B cell (primary cell): ENCODE results near the gene KSR1. TPM values are rescaled to one million over a fixed set of nuclear protein-coding genes. Genes with fewer than 3 reads are reported as not detected.

Source experiments
- ATAC-seq: fragments of 200-7000 bp; cut with Tn5 transposase; one replicate; pipeline ENCODE4 v1.10.0; 2021; ENCODE audit warnings: low read depth, mild to moderate bottlenecking, moderate number of reproducible peaks, moderate library complexity
- CTCF ChIA-PET: fragments of 350-600 bp; sonication (Branson Sonifier 250); formaldehyde crosslinking; loops from one replicate; lab custom pipeline; 2021; ENCODE audit warnings: antibody characterized with exemption, inconsistent platforms; lab: Charles Lee
- POLR2A ChIA-PET: fragments of 350-600 bp; sonication (Branson Sonifier 250); formaldehyde crosslinking; loops from one replicate; lab custom pipeline; 2021; ENCODE audit warnings: antibody characterized with exemption; lab: Charles Lee
- DNase-seq: peaks from one replicate; pipeline ENCODE4 v3.0.0; 2013
- H2AFZ ChIP-seq: 2 replicates; pipeline ENCODE4 v1.6.1; 2012; ENCODE audit warnings: mild to moderate bottlenecking, low read depth, low read length; ENCODE audit not compliant: insufficient read depth, poor library complexity, severe bottlenecking
- H3K27ac ChIP-seq, 2 donors: 1 replicate in 1 of 2; 2 replicates in 1 of 2; pipeline ENCODE4 v1.5.1; 2012 to 2013; ENCODE audit warnings: low read length in 2 of 2, mild to moderate bottlenecking in 2 of 2, moderate library complexity in 1 of 2
- H3K27me3 ChIP-seq, 4 experiments: fragments of 200-600 bp in 1 of 4; sonication (generic) in 1 of 4; replicated peaks in 1 of 4; 1 replicate in 2 of 4; 2 replicates in 2 of 4; pipeline versions ENCODE4 v1.6.1 to v1.7.0; 2013 to 2016; ENCODE audit warnings: low read length in 3 of 4, mild to moderate bottlenecking in 2 of 4, mixed read lengths in 1 of 4, moderate library complexity in 1 of 4; ENCODE audit not compliant: insufficient read depth in 4 of 4, control insufficient read depth in 3 of 4; ENCODE audit errors: control extremely low read depth in 1 of 4
- H3K36me3 ChIP-seq, 2 experiments: replicated peaks in 1 of 2; 1 replicate in 1 of 2; 2 replicates in 1 of 2; pipeline versions ENCODE4 v1.6.1 to v1.7.1; 2013; ENCODE audit warnings: low read length in 1 of 2; ENCODE audit not compliant: insufficient read depth in 2 of 2, control insufficient read depth in 1 of 2; ENCODE audit errors: control extremely low read depth in 1 of 2, extremely low read depth in 1 of 2
- H3K4me1 ChIP-seq, 2 donors: fragments of 200-600 bp in 1 of 2; sonication (generic) in 1 of 2; 1 replicate in 1 of 2; 2 replicates in 1 of 2; pipeline versions ENCODE4 v1.5.1 to v1.6.1; 2013 to 2017; ENCODE audit warnings: low read length in 2 of 2; ENCODE audit not compliant: control insufficient read depth in 2 of 2, insufficient read depth in 2 of 2
- H3K4me2 ChIP-seq: replicated peaks from 2 replicates; pipeline ENCODE3; 2012; ENCODE audit warnings: mild to moderate bottlenecking, low read depth, low read length; ENCODE audit not compliant: poor library complexity, severe bottlenecking
- H3K4me3 ChIP-seq, 5 experiments: fragments of 200-600 bp in 1 of 5; sonication (generic) in 1 of 5; 1 replicate in 3 of 5; 2 replicates in 2 of 5; pipeline versions ENCODE4 v1.5.1 to v1.7.0; 2011 to 2016; ENCODE audit warnings: low read length in 4 of 5, mild to moderate bottlenecking in 4 of 5, low read depth in 2 of 5, control low read depth in 1 of 5, moderate library complexity in 1 of 5; ENCODE audit not compliant: insufficient read depth in 1 of 5; ENCODE audit errors: control extremely low read depth in 1 of 5, extremely low read depth in 1 of 5
- H3K79me2 ChIP-seq: fragments of 200-600 bp; sonication (generic); one replicate; pipeline ENCODE4 v1.6.0; 2016; ENCODE audit warnings: low read length; ENCODE audit not compliant: control insufficient read depth, insufficient read depth
- H3K9ac ChIP-seq: fragments of 200-600 bp; sonication (generic); 2 replicates; pipeline ENCODE4 v1.6.1; 2017; ENCODE audit warnings: mild to moderate bottlenecking, low read length, moderate library complexity
- H3K9me3 ChIP-seq, 3 donors: one replicate each; pipeline versions ENCODE4 v1.6.1 to v1.7.1; 2013; ENCODE audit warnings: low read length in 2 of 3; ENCODE audit not compliant: control insufficient read depth in 2 of 3, insufficient read depth in 1 of 3; ENCODE audit errors: control extremely low read depth in 1 of 3
- H4K20me1 ChIP-seq: 2 replicates; pipeline ENCODE4 v1.6.0; 2012; ENCODE audit warnings: mild to moderate bottlenecking, low read length; ENCODE audit not compliant: insufficient read depth, control insufficient read depth, poor library complexity, severe bottlenecking
- H3K27ac Mint-ChIP-seq: one replicate; pipeline ENCODE4 v1.8.0; 2021; ENCODE audit warnings: mixed read lengths
- H3K27me3 Mint-ChIP-seq: one replicate; pipeline ENCODE4 v1.8.0; 2021; ENCODE audit warnings: mixed read lengths
- H3K4me1 Mint-ChIP-seq: one replicate; pipeline ENCODE4 v1.8.0; 2021; ENCODE audit warnings: mixed read lengths
- H3K4me3 Mint-ChIP-seq: one replicate; pipeline ENCODE4 v1.8.0; 2021; ENCODE audit warnings: mixed read lengths
- H3K9me3 Mint-ChIP-seq: one replicate; pipeline ENCODE4 v1.8.0; 2022; ENCODE audit warnings: mixed read lengths; ENCODE audit not compliant: insufficient read depth
- EZH2 ChIP-seq: IDR thresholded peaks from 2 replicates; pipeline ENCODE4 v1.6.1; 2012; ENCODE audit warnings: borderline replicate concordance, low read depth, mild to moderate bottlenecking, moderate library complexity, low read length; ENCODE audit not compliant: insufficient read depth, poor library complexity, severe bottlenecking
- WGBS: methylation state at CpG from one replicate; pipeline ENCODE4 v1.1.5; 2013; ENCODE audit warnings: missing lambda C conversion rate; ENCODE audit not compliant: insufficient coverage; 5-methylcytosine and 5-hydroxymethylcytosine counted together
- intact Hi-C: fragments of 100-400 bp; cut with micrococcal nuclease; formaldehyde crosslinking; loops from one replicate; pipeline ENCODE4 v1.10.0; 2022
- polyA plus RNA-seq: library from polyadenylated mRNA; depleted of rRNA; stranded (reverse); fragments of >200 nt; gene quantifications from 2 replicates; pipeline ENCODE4 v1.2.3, GENCODE V29; 2012
- total RNA-seq, 2 donors: library from RNA; stranded (reverse); fragments of 120-200 nt in 1 of 2; gene quantifications; 1 replicate in 1 of 2; 2 replicates in 1 of 2; pipeline versions ENCODE4 v1.2.3 to v1.2.4, GENCODE V29; 2013 to 2022
- TF ChIP-seq, protein P1 (sequence below): fragments of 200-600 bp; IDR thresholded peaks from one replicate; pipeline ENCODE4 v1.8.0; 2022; ENCODE audit warnings: antibody characterized with exemption, mild to moderate bottlenecking

Gene KSR1
- total and polyA plus RNA-seq, 2 donors (not counting 1 experiment from before 2014, with no cell fraction given): 27.5 to 85.6 TPM

DNA sequence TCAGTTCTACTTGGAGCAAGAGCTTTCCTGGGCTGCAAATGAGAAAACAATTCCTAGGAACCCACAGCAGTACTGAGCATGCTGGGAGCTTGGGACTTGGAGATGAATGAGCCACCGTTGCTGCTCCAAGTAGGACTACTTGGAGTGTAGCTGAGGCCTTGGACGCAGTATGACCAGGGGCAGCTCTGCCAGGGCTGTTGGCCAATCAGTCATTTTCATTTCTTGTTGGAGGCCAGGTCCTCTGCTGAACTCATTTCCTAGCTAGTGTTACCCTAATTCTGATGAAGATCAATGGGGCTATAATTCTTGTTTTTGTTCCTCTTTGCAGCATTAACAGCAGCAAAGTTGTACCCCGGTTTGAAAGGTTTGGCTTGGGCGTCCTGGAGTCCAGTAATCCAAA, 166.7 kb downstream of the KSR1 start:
- H3K9me3 Mint-ChIP-seq: peaks cover 2% of the 10 kb centered on the region
- Histone ChIP-seq H3K9me3 (no peaks in the 10 kb centered on the region), H3K4me1 (peaks cover 12 to 26% of the 10 kb centered on the region in 2 donors), H3K27ac (no peak overlapping the region), H4K20me1 (no peaks in the 10 kb centered on the region), H3K9ac (no peak overlapping the region), H3K4me2 (no peak overlapping the region), H3K36me3 (peaks cover 0 to 26% of the 10 kb centered on the region in 2 experiments), H3K79me2 (no peaks in the 10 kb centered on the region), H3K4me3 (no peak overlapping the region), H2AFZ (no peak overlapping the region), H3K27me3 (no peaks in the 10 kb centered on the region)
- DNase-seq: no peak
- CTCF ChIA-PET: interaction anchor here (1.2 to 2.0 kb wide), 4 partner anchors 11 to 32 kb away, joined by 3 to 6 read pairs (median 4); no protein-coding TSS in a partner anchor
- WGBS: 83% methylated on average over 4 of the region's 4 CpGs
- peaks cover 15% of the 10 kb centered on the region for H3K4me1 Mint-ChIP-seq
- TF ChIP-seq, protein P1, sequence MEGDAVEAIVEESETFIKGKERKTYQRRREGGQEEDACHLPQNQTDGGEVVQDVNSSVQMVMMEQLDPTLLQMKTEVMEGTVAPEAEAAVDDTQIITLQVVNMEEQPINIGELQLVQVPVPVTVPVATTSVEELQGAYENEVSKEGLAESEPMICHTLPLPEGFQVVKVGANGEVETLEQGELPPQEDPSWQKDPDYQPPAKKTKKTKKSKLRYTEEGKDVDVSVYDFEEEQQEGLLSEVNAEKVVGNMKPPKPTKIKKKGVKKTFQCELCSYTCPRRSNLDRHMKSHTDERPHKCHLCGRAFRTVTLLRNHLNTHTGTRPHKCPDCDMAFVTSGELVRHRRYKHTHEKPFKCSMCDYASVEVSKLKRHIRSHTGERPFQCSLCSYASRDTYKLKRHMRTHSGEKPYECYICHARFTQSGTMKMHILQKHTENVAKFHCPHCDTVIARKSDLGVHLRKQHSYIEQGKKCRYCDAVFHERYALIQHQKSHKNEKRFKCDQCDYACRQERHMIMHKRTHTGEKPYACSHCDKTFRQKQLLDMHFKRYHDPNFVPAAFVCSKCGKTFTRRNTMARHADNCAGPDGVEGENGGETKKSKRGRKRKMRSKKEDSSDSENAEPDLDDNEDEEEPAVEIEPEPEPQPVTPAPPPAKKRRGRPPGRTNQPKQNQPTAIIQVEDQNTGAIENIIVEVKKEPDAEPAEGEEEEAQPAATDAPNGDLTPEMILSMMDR: no peak
- TF ChIP-seq EZH2: no peak
- no peak overlapping the region for H3K4me3 Mint-ChIP-seq
- H3K27me3 Mint-ChIP-seq: no peaks in the 10 kb centered on the region
- no peak for ATAC-seq
- H3K27ac Mint-ChIP-seq: no peak overlapping the region
- intact Hi-C loops: no loop called here
- POLR2A ChIA-PET: no interaction called here

DNA sequence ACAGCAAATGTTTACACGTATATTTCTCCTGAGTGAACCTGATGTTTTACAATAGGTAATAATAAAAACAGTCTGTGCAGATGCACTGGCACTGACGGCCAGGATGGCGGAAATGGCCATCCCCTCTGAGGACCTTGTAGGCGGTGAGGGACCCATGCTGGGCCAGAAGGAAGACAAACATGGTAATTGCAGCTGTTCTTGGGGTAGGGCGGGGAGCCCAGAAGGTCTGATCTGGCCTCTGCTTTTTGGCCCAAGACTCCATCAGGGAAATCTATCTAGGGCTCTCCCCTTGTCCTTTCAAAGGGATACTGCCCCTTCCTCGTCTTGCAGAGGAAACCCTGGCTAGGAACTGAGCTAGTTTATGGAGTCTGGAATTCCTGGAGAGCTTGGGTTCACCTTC, 167.4 kb downstream of the KSR1 start:
- Mint-ChIP-seq H3K27me3 (no peaks in the 10 kb centered on the region), H3K27ac (no peak overlapping the region), H3K4me3 (no peak overlapping the region), H3K4me1 (peaks cover 15% of the 10 kb centered on the region), H3K9me3 (peaks cover 2% of the 10 kb centered on the region)
- peaks cover 0 to 22% of the 10 kb centered on the region in 2 experiments for H3K36me3 ChIP-seq
- 98% methylated on average over 4 of the region's 6 CpGs for WGBS
- ChIA-PET POLR2A (no interaction called here), CTCF (interaction anchor here (1.2 to 2.0 kb wide), 4 partner anchors 11 to 31 kb away, joined by 3 to 6 read pairs (median 4); no protein-coding TSS in a partner anchor)
- H3K9ac ChIP-seq: no peak overlapping the region
- H3K79me2 ChIP-seq: no peaks in the 10 kb centered on the region
- intact Hi-C loops: no loop called here
- peaks cover 12 to 26% of the 10 kb centered on the region in 2 donors for H3K4me1 ChIP-seq
- H3K4me2 ChIP-seq: no peak overlapping the region
- H3K27ac ChIP-seq: no peak overlapping the region
- no peak for ATAC-seq
- H3K4me3 ChIP-seq: no peak overlapping the region
- DNase-seq: no peak
- no peak overlapping the region for H2AFZ ChIP-seq
- H3K27me3 ChIP-seq: no peaks in the 10 kb centered on the region
- no peaks in the 10 kb centered on the region for H4K20me1 ChIP-seq
- TF ChIP-seq, protein P1: no peak
- TF ChIP-seq EZH2: no peak
- H3K9me3 ChIP-seq: no peaks in the 10 kb centered on the region
